ENCODE data around the gene POTEJ. TPM values are rescaled to one million over a fixed set of nuclear protein-coding genes. Genes with fewer than 3 reads are reported as not detected.
"Not testable (repeated sequence)": the region's sequence is repeated elsewhere in the genome, so short reads cannot be mapped to it uniquely, and the experiment has no call there.

POTEJ gene
- total RNA-seq, 1 experiment from 2014 or later = not detected

DNA sequence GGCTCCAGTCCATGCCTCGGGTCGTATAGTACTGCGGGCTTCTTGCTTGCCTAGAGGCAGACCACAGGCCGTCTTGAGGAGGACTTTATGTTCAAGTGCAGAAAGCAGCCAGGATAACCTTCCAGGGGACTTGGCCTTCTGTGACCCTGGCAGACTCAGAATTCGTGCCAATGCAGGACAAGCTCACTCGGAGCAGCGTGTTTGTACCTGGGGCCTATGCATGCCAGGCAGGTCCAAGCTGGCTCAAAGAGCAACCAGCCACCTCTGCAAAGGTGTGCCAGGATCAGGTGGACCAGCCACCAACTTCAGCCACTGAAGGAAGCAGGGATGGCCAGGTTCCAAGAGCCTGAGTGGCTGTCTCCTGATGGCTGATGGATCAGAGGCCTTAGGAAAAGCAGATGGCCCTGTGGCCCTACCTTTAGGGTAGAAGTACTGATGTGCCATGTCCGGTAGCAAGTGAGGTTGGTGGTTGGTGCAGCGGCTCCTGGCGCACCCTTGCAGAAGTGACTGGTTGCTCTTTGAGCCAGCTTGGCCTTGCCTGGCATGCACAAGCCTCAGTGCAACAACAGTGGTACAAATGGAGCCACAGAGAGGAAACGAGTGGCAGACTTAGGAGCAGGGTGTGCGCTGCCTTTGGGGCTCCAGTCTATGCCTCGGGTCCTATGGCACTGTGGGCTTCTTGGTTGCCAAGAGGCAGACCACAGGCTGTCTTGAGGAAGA lies 58.9 kb downstream of the POTEJ start:
- H3K79me1 ChIP-seq (ENCODE audit: insufficient read depth, low read depth, low read length, poor library complexity, severe bottlenecking); H4K20me1 ChIP-seq (ENCODE audit: control insufficient read depth, insufficient read depth, insufficient read length); H2BK15ac ChIP-seq (ENCODE audit: low read depth, low read length); H4K8ac ChIP-seq (replicated peaks; ENCODE audit: insufficient read length, low read depth, low read length); H3K23me2 ChIP-seq (ENCODE audit: insufficient read length, low read depth, low read length, poor library complexity, severe bottlenecking); H3K4me1 Mint-ChIP-seq; H3K9ac ChIP-seq (ENCODE audit: extremely low read depth, insufficient read length, low read length); H3K27ac Mint-ChIP-seq; H3K36me3 Mint-ChIP-seq (ENCODE audit: insufficient read depth in 1 of 3, low read depth in 3 of 3); H3K4me1 ChIP-seq (ENCODE audit: insufficient read depth, low read length); H3K14ac ChIP-seq (ENCODE audit: insufficient read depth, low read length); H3T11ph ChIP-seq (ENCODE audit: low read length); H2BK5ac ChIP-seq (ENCODE audit: insufficient read length, low read length); DNase-seq; H3K79me2 ChIP-seq (ENCODE audit: insufficient read depth, low read length); H4K91ac ChIP-seq (ENCODE audit: insufficient read length, low read depth, low read length); H4K5ac ChIP-seq (ENCODE audit: insufficient read length, low read depth, low read length); H3K56ac ChIP-seq (ENCODE audit: insufficient read length, low read depth, low read length); H3K4me3 Mint-ChIP-seq; H3K4me2 ChIP-seq (ENCODE audit: insufficient read depth, insufficient read length, low read length); H3K4ac ChIP-seq (ENCODE audit: low read depth, low read length); H3K23ac ChIP-seq (ENCODE audit: insufficient read length, low read depth, low read length); H2BK12ac ChIP-seq (ENCODE audit: insufficient read length, low read depth, low read length); H2AK5ac ChIP-seq (ENCODE audit: insufficient read length, low read length); H3K18ac ChIP-seq (ENCODE audit: insufficient read length, low read depth, low read length); H3K27ac ChIP-seq (ENCODE audit: insufficient read length, low read depth, low read length); H2BK20ac ChIP-seq (ENCODE audit: low read depth, low read length, poor library complexity, severe bottlenecking); H3K9me3 Mint-ChIP-seq; H2AFZ ChIP-seq (ENCODE audit: low read length); H3K9me3 ChIP-seq (ENCODE audit: control insufficient read depth, low read depth, low read length); H2BK120ac ChIP-seq (ENCODE audit: low read depth, low read length, poor library complexity, severe bottlenecking); H3K27me3 ChIP-seq (ENCODE audit: insufficient read depth, low read length); H3K27me3 Mint-ChIP-seq (ENCODE audit: low read depth): not testable (repeated sequence)
- WGBS (ENCODE audit: extremely low coverage, insufficient read length, low lambda C conversion rate) = no CpG with 5 or more reads among the region's 13 CpGs

- H3K27me3 Mint-ChIP-seq (ENCODE audit: low read depth); H3T11ph ChIP-seq (ENCODE audit: low read length); H2BK120ac ChIP-seq (ENCODE audit: low read depth, low read length, poor library complexity, severe bottlenecking); H2BK12ac ChIP-seq (ENCODE audit: insufficient read length, low read depth, low read length); H3K18ac ChIP-seq (ENCODE audit: insufficient read length, low read depth, low read length); H3K14ac ChIP-seq (ENCODE audit: insufficient read depth, low read length); H4K5ac ChIP-seq (ENCODE audit: insufficient read length, low read depth, low read length); H2BK15ac ChIP-seq (ENCODE audit: low read depth, low read length); H3K23me2 ChIP-seq (ENCODE audit: insufficient read length, low read depth, low read length, poor library complexity, severe bottlenecking); H3K36me3 Mint-ChIP-seq (ENCODE audit: insufficient read depth in 1 of 3, low read depth in 3 of 3); H3K27ac Mint-ChIP-seq; H3K9ac ChIP-seq (ENCODE audit: extremely low read depth, insufficient read length, low read length); H2AK5ac ChIP-seq (ENCODE audit: insufficient read length, low read length); H3K4me2 ChIP-seq (ENCODE audit: insufficient read depth, insufficient read length, low read length); H3K4ac ChIP-seq (ENCODE audit: low read depth, low read length); H3K4me3 Mint-ChIP-seq; H2BK5ac ChIP-seq (ENCODE audit: insufficient read length, low read length); H3K79me2 ChIP-seq (ENCODE audit: insufficient read depth, low read length); H4K8ac ChIP-seq (replicated peaks; ENCODE audit: insufficient read length, low read depth, low read length); H4K20me1 ChIP-seq (ENCODE audit: control insufficient read depth, insufficient read depth, insufficient read length); H3K27me3 ChIP-seq (ENCODE audit: insufficient read depth, low read length); H3K23ac ChIP-seq (ENCODE audit: insufficient read length, low read depth, low read length); H3K79me1 ChIP-seq (ENCODE audit: insufficient read depth, low read depth, low read length, poor library complexity, severe bottlenecking); H3K27ac ChIP-seq (ENCODE audit: insufficient read length, low read depth, low read length); H3K4me1 ChIP-seq (ENCODE audit: insufficient read depth, low read length); H2BK20ac ChIP-seq (ENCODE audit: low read depth, low read length, poor library complexity, severe bottlenecking); H3K9me3 ChIP-seq (ENCODE audit: control insufficient read depth, low read depth, low read length); H3K56ac ChIP-seq (ENCODE audit: insufficient read length, low read depth, low read length); H4K91ac ChIP-seq (ENCODE audit: insufficient read length, low read depth, low read length); H3K4me1 Mint-ChIP-seq; H2AFZ ChIP-seq (ENCODE audit: low read length); H3K9me3 Mint-ChIP-seq: not testable (repeated sequence)
- peak; percentile 9 for DNase-seq
- no CpG with 5 or more reads among the region's 35 CpGs for WGBS (ENCODE audit: extremely low coverage, insufficient read length, low lambda C conversion rate)
These were observed 81.0 kb downstream of the POTEJ start for GRCh38 chr2:130692041-130692770.
